NCI-H128 (cell line): ENCODE data around the gene RAP1B.
"Not testable (repeated sequence)": the region's sequence is repeated elsewhere in the genome, so short reads cannot be mapped to it uniquely, and the experiment has no call there.

ENCODE experiments used
- DNase-seq: peaks from one replicate; lab custom pipeline; 2025; ENCODE audit not compliant: unreplicated experiment; lab: John Stamatoyannopoulos, UW

The RAP1B gene

DNA sequence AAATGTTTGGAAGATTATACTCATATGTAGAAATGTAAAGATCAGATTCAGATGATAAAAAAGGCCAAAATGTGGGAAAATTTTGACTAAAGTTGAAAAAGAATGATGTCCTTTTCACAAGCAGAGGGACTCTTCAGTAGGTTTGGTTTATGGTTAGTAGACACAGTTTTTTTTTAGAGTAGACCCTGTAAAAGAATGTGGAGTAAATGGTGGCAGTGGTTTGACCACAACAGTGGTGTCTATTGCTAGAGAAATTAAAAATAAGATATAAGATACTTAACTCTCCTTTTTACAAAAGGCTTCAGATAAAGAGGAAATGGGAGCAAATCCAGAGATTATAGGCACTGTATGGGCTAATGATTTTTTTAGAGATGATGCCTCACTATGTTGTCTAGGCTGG lies 21.8 kb downstream of the RAP1B start:
- no peak for DNase-seq

DNA sequence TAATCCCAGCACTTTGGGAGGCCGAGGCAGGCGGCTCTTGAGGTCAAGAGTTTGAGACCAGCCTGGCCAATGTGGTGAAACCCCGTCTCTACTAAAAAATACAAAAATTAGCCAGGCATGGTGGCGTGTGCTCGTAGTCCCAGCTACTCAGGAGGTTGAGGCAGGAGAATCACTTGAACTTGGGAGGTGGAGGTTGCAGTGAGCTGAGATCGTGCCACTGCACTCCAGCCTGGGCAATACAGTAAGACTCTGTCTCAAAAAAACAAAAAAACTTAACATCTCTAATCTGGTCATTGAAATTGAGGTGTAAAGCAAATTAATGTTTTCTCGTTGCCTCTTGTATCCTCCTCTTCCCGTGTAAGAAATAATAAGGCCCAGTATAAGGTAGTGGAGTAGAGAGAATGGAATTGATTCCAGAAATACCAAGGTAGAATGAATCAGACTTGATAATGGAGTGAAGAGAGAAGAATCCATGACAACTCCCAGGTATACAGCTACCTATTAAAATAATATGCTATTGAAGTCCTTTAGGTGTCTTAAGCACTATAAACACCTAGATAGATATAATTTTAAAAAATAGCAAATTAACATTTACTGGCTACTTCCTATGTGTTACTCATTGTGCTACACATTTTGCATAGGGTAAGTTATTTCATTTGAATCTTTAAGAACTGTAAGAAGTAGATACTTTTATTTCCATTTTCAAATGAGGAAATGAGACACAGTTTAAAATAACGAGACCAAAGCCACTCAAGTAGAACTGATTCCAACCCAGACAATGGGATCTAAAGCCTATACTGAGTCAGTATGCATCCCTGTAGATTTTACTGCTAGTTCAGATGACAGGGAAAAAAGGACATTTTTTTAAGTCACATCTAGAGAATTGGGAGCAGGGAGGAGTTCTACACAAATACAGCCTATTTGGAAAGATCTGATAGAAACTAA lies 23.2 kb downstream of the RAP1B start:
- DNase-seq, result no peak

DNA sequence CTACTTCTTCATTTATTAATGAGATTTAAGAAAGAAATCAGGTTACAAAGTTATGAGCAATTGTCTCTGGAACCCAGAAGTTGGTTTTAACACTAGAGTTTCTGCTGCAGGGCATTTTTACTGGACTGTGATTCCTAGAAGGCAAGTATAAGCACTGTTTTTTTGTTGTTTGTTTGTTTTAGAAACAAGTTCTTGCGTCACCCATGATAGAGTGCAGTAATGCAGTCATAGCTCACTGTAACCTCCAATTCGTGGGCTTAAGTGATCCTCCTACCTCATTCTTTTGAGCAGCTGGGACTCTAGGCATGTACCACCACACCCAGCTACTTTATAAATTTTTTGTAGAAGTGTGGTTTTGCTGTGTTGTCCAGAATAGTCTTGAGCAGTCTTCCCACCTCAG lies 25.6 kb downstream of the RAP1B start:
- no peak for DNase-seq

DNA sequence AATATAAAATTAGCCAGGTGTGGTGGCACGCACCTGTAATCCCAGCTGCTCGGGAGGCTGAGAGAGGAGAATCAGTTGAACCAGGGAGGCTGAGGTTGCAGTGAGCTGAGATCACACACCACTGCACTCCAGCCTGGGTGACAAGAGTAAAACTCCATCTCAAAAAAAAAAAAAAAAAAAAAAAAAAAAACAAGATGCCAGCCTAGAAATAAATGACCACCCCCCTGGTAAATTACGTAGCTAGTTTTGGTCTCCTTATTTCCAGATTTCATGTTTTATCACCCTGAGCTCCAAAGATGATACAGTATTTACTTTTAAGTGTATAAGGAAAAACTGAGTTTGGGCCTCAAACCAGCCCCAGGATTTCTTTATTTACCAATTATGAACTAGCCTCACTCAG lies 26.7 kb downstream of the RAP1B start:
- DNase-seq, result not testable (repeated sequence)

- DNase-seq, result no peak
These were observed 27.5 kb downstream of the RAP1B start for GRCh38 chr12:68638171-68638570.

- DNase-seq, result no peak
These were observed 28.2 kb downstream of the RAP1B start for GRCh38 chr12:68638721-68639395.

- no peak for DNase-seq
These were observed 28.7 kb downstream of the RAP1B start for GRCh38 chr12:68639396-68639767.

GRCh38 chr12:68641138-68641537 lies 30.4 kb downstream of the RAP1B start:
- DNase-seq, result no peak

- no peak for DNase-seq
These were observed 35.8 kb downstream of the RAP1B start for GRCh38 chr12:68646484-68646883.

DNA sequence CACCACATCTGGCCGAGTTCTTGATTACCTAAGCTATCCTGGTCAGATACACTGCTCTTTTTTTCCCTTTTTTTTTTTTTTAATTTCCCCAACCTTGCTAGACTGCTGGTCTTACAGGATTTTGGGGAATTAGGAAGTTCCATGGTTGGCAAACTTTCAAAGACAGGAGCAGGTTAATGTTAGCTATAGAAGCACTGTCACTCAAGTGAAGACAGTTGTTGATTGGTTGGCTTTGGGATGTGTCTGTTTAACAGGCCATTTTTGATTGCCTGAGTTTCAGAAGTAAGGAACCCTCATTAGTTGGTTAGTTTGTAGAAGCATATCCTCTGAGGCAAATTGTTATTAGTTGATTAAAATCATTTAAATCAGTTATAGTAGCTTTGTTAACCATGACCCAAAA lies 36.8 kb downstream of the RAP1B start:
- no peak for DNase-seq

DNA sequence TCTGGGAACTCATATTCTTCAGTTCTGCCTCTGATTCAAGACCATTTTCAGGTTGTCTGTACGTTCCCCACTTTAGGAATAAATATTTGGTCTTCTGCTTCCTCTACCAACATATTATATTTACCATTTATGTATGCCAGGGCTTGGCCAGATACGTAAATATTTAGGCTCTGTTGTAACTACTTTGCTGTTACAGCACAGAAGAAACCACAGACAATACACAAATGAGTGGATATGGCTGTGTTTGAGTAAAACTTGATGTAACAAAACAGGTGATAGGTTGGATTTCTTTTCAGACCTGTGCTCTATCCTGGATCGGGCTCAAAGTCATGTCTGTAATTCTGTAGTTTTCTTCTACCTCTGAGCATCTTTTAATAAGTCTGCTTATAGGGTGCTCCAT lies 37.5 kb downstream of the RAP1B start:
- no peak for DNase-seq

- no peak for DNase-seq
These were observed 54.4 kb downstream of the RAP1B start for GRCh38 chr12:68665016-68665569.

DNA sequence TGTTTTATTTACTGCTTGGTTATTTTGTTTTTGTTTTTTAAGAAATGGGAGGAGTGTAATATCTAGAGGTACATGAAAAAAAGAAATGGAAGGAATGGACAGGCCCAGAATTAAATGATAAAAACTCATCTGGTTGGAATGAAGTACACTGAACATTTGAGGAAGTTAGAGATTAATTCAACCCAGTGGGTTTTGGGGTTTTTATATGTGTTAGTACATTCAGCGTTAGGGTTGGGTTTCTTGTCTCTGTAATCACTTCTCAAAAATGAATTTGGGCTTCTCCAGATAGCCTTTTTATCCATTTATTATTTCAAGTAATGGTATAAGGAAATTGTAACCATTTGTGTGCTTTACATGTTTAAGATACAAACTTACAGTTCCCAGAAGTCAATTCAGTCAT lies 56.6 kb downstream of the RAP1B start:
- DNase-seq, result no peak

GRCh38 chr12:68667896-68668295 lies 57.2 kb downstream of the RAP1B start:
- no peak for DNase-seq

GRCh38 chr12:68671179-68671578 lies 60.5 kb downstream of the RAP1B start:
- no peak for DNase-seq

- DNase-seq, result no peak
These were observed 63.1 kb downstream of the RAP1B start for GRCh38 chr12:68673788-68674187.

DNA sequence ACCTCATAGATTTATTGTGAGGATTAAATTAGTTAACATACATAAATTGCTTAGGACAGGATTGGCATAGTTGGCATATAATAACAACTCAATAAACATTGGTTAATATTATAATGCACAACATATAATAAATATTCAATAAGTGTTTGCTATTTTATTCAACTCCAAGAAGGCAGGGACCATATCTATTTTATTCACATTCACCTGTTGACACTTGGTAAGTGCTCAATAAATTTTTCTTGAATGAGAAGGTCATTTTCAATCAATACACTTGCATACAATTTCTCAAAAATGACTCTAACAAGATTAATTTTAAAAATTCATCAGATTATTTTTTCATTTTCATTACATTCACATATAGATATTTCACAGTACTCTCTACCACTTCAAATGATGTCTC lies 63.7 kb downstream of the RAP1B start:
- no peak for DNase-seq

DNA sequence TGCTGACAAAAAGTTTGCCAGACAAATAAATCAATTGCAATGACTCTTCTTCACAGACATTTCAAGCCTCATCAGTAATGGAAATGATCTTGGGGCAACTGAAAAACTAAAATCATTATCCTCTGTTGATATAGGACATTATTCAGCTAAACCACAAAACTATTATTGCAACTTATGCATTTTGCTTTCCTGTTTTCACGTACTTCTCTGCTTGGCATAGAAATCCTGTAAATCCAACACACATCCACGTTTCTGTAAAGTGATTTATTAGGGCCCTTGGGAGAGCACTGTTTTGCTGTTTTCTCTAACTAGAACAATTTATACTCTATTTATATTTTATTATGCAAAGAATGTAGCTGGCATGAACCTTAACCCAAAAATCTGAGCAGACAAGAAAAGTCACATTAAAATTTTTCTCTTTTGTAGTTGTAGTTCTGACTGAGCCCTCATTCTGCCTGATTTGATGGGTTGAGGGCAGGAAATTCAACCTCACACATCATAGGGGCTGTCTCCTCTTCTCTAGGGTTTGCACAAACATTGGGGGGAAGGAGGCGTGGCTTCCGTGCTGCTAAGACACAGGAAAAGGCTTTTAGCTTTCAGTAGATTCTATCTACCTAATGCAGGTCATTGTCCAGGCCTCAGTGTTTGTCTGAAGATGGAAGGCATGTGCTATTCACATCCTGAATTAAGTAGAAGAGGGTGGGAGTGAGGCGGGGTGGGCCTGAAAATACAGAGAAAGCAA lies 64.6 kb downstream of the RAP1B start:
- DNase-seq, result no peak

DNA sequence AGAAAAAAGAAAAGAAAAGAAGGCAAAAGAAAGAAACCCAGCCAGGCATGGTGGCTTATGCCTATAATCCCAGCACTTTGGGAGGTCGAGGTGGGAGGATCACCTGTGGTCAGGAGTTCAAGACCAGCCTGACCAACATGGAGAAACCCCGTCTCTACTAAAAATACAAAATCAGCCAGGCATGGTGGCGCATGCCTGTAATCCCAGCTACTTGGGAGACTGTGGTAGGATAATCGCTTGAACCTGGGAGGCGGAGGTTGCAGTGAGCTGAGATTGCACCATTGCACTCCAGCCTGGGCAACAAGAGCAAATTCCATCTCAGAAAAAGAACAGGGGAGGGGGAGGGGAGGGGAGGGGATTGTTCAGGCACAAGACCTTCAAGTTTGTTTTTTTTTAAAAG lies 66.2 kb downstream of the RAP1B start:
- DNase-seq, result not testable (repeated sequence)

DNA sequence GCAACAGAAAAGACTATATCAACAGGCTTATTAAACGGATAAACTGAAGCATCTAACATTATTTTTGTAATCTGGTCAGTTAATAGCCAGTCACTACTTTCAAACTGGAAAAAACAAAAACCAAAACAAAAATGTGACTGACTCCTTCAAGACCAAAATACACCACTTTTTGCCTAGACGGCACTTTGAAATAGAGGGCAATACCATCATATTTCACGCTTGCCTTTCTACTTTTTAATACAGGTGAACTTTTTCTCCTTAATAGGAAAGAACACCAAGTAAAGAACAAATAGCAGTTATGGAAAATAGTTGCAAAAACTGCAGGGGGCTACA lies 75.5 kb downstream of the RAP1B start:
- DNase-seq, result no peak
